ENCODE data around the gene DNM2.

DNM2 gene

DNA sequence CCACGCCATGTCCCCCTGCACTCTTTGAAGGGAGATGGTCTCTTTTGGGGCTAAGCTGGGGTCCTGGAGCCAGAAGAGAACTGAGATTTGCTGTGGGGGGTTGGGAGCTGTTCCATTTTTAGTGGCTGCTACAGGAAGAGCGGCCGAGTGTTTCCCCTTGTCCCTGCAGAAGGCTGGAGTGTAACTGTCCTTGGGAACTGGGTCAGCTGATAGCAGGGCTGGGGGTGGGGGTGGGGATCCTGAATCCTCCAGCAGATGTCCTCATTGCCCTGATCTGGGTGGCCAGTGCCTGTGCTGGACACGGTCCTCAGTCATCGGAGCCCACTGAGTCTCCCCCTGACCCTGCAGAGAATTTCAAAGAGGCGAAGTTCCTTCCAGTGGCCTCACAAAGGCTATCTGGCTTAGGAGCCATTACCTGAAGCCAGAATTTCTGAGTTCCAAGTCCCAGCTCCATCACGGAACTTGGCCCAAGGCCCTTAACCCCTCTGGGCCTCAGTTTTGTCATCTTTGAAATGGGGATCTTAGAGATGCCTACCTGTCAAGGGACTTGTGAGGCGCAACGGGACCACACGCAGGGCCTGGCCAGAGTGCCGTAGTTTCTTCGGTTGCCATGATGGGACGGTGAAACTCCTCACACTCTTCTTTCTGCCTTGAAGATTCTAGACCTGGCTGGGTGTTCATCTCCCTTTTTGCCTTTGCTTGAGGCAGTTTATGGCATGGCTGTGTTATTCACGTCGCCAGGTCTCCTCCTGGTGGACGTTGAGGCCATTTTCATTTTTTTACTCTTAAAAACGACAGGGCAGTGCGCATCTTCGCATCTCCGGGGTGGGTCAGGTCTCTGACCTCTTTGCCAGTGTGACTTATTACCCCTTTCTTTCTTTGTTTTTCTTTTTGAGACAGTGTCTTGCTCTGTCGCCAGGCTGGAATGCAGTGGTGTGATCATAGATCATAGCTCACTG is 51.9 kb downstream of the DNM2 start:
- peaks cover 2% of the 10 kb centered on the region in 2 donors for H3K4me1 ChIP-seq (ENCODE audit: control insufficient read depth in 2 of 2, insufficient read depth in 1 of 2, low read depth in 1 of 2, low read length in 2 of 2)
- H3K4me2 ChIP-seq (ENCODE audit: insufficient read depth, low read length, poor library complexity, severe bottlenecking): no peak overlapping the region
- peak overlapping the region; percentile 75 for H3K18ac ChIP-seq (ENCODE audit: low read length)
- peaks cover 7 to 42% of the 10 kb centered on the region in 2 donors for H3K36me3 ChIP-seq (replicated peaks in 1 of 2; ENCODE audit: control insufficient read depth in 2 of 2, insufficient read depth in 2 of 2, low read length in 2 of 2)
- peaks cover 5% of the 10 kb centered on the region for H3K79me1 ChIP-seq (ENCODE audit: low read depth, low read length)
- H4K8ac ChIP-seq (ENCODE audit: low read depth, low read length): no peak overlapping the region
- no peak overlapping the region for H2AFZ ChIP-seq (ENCODE audit: low read length)
- no peaks in the 10 kb centered on the region for H3K9me3 ChIP-seq (replicated peaks in 1 of 2; ENCODE audit: control insufficient read depth in 2 of 2, insufficient read depth in 1 of 2, low read depth in 1 of 2, low read length in 2 of 2)
- H3K14ac ChIP-seq (ENCODE audit: low read length): no peak overlapping the region
- H3K23ac ChIP-seq (ENCODE audit: low read depth, low read length, poor library complexity): no peak overlapping the region
- DNase-seq (ENCODE audit: low spot score): no peak
- H4K91ac ChIP-seq (ENCODE audit: low read depth, low read length, poor library complexity): no peak overlapping the region
- H2BK5ac ChIP-seq (ENCODE audit: low read length): no peak overlapping the region
- H3K9ac ChIP-seq (ENCODE audit: low read depth, low read length, poor library complexity): peak overlapping the region; percentile 54
- H3K4ac ChIP-seq (ENCODE audit: low read length): no peak overlapping the region
- H3K4me3 ChIP-seq (ENCODE audit: low read length in 2 of 2): no peak overlapping the region
- peak overlapping the region; percentile 6 for H3K27ac ChIP-seq (replicated peaks; ENCODE audit: low read length)
- H3K27me3 ChIP-seq (ENCODE audit: control insufficient read depth in 3 of 3, insufficient read depth in 3 of 3, low read depth in 1 of 3, low read length in 3 of 3): no peaks in the 10 kb centered on the region
- no CpG with 5 or more reads among the region's 21 CpGs for WGBS, 2 donors (ENCODE audit: extremely low coverage in 2 of 2, insufficient read length in 2 of 2, insufficient replicate concordance in 1 of 2)
- no peak overlapping the region for H2BK120ac ChIP-seq (ENCODE audit: low read depth, low read length)
- H2BK12ac ChIP-seq (ENCODE audit: low read length): no peak overlapping the region
- H2BK15ac ChIP-seq (ENCODE audit: low read length): no peak overlapping the region
- no peak overlapping the region for H2AK5ac ChIP-seq (ENCODE audit: low read depth, low read length)

GRCh38 chr19:10773969-10774368 is 56.1 kb downstream of the DNM2 start:
- no peak overlapping the region for H4K91ac ChIP-seq (ENCODE audit: low read depth, low read length, poor library complexity)
- peaks cover 25 to 68% of the 10 kb centered on the region in 2 donors for H3K36me3 ChIP-seq (replicated peaks in 1 of 2; ENCODE audit: control insufficient read depth in 2 of 2, insufficient read depth in 2 of 2, low read length in 2 of 2)
- H3K27me3 ChIP-seq (ENCODE audit: control insufficient read depth in 3 of 3, insufficient read depth in 3 of 3, low read depth in 1 of 3, low read length in 3 of 3): no peaks in the 10 kb centered on the region
- H3K27ac ChIP-seq (replicated peaks; ENCODE audit: low read length): no peak overlapping the region
- no peak overlapping the region for H3K9ac ChIP-seq (ENCODE audit: low read depth, low read length, poor library complexity)
- H2BK15ac ChIP-seq (ENCODE audit: low read length): no peak overlapping the region
- H2BK12ac ChIP-seq (ENCODE audit: low read length): no peak overlapping the region
- peaks cover 2% of the 10 kb centered on the region in 2 donors for H3K4me1 ChIP-seq (ENCODE audit: control insufficient read depth in 2 of 2, insufficient read depth in 1 of 2, low read depth in 1 of 2, low read length in 2 of 2)
- no peak for DNase-seq (ENCODE audit: low spot score)
- H2BK5ac ChIP-seq (ENCODE audit: low read length): no peak overlapping the region
- H3K23ac ChIP-seq (ENCODE audit: low read depth, low read length, poor library complexity): no peak overlapping the region
- WGBS, 2 donors (ENCODE audit: extremely low coverage in 2 of 2, insufficient read length in 2 of 2, insufficient replicate concordance in 1 of 2): no CpG with 5 or more reads among the region's 3 CpGs
- no peak overlapping the region for H3K4ac ChIP-seq (ENCODE audit: low read length)
- H3K18ac ChIP-seq (ENCODE audit: low read length): no peak overlapping the region
- H4K8ac ChIP-seq (ENCODE audit: low read depth, low read length): no peak overlapping the region
- no peak overlapping the region for H3K4me3 ChIP-seq (ENCODE audit: low read length in 2 of 2)
- no peak overlapping the region for H3K14ac ChIP-seq (ENCODE audit: low read length)
- H3K9me3 ChIP-seq (replicated peaks in 1 of 2; ENCODE audit: control insufficient read depth in 2 of 2, insufficient read depth in 1 of 2, low read depth in 1 of 2, low read length in 2 of 2): no peaks in the 10 kb centered on the region
- H3K79me1 ChIP-seq (ENCODE audit: low read depth, low read length): no peaks in the 10 kb centered on the region
- H2AK5ac ChIP-seq (ENCODE audit: low read depth, low read length): no peak overlapping the region
- no peak overlapping the region for H2BK120ac ChIP-seq (ENCODE audit: low read depth, low read length)
- no peak overlapping the region for H2AFZ ChIP-seq (ENCODE audit: low read length)
- H3K4me2 ChIP-seq (ENCODE audit: insufficient read depth, low read length, poor library complexity, severe bottlenecking): no peak overlapping the region

DNA sequence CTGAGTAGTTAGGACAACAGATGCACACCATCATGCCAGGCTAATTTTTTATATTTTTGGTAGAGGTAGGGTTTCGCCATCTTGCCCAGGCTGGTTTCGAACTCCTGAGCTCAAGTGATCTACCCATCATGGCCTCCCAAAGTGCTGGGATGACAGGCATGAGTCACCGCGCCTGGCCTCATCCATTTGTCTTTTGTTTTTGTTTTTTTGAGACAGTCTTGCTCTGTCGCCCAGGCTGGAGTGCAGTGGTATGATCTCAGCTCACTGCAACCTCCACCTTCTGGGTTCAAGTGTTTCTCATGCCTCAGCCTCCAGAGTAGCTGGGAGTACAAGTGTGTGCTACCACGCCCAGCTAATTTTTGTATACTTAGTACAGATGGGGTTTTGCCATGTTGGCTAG is 57.0 kb downstream of the DNM2 start:
- H4K8ac ChIP-seq (ENCODE audit: low read depth, low read length): no peak overlapping the region
- WGBS, 2 donors (ENCODE audit: extremely low coverage in 2 of 2, insufficient read length in 2 of 2, insufficient replicate concordance in 1 of 2): no CpG with 5 or more reads among the region's 6 CpGs
- H3K36me3 ChIP-seq (replicated peaks in 1 of 2; ENCODE audit: control insufficient read depth in 2 of 2, insufficient read depth in 2 of 2, low read length in 2 of 2): peaks cover 25 to 74% of the 10 kb centered on the region in 2 donors
- H2BK5ac ChIP-seq (ENCODE audit: low read length): no peak overlapping the region
- no peak overlapping the region for H2AFZ ChIP-seq (ENCODE audit: low read length)
- H3K4ac ChIP-seq (ENCODE audit: low read length): no peak overlapping the region
- no peaks in the 10 kb centered on the region for H3K9me3 ChIP-seq (replicated peaks in 1 of 2; ENCODE audit: control insufficient read depth in 2 of 2, insufficient read depth in 1 of 2, low read depth in 1 of 2, low read length in 2 of 2)
- H2BK12ac ChIP-seq (ENCODE audit: low read length): no peak overlapping the region
- no peak overlapping the region for H3K4me2 ChIP-seq (ENCODE audit: insufficient read depth, low read length, poor library complexity, severe bottlenecking)
- H3K9ac ChIP-seq (ENCODE audit: low read depth, low read length, poor library complexity): no peak overlapping the region
- DNase-seq (ENCODE audit: low spot score): no peak
- peaks cover 1 to 2% of the 10 kb centered on the region in 2 donors for H3K4me1 ChIP-seq (ENCODE audit: control insufficient read depth in 2 of 2, insufficient read depth in 1 of 2, low read depth in 1 of 2, low read length in 2 of 2)
- no peak overlapping the region for H2AK5ac ChIP-seq (ENCODE audit: low read depth, low read length)
- H3K4me3 ChIP-seq (ENCODE audit: low read length in 2 of 2): no peak overlapping the region
- no peak overlapping the region for H4K91ac ChIP-seq (ENCODE audit: low read depth, low read length, poor library complexity)
- H3K14ac ChIP-seq (ENCODE audit: low read length): no peak overlapping the region
- no peaks in the 10 kb centered on the region for H3K27me3 ChIP-seq (ENCODE audit: control insufficient read depth in 3 of 3, insufficient read depth in 3 of 3, low read depth in 1 of 3, low read length in 3 of 3)
- no peaks in the 10 kb centered on the region for H3K79me1 ChIP-seq (ENCODE audit: low read depth, low read length)
- H2BK120ac ChIP-seq (ENCODE audit: low read depth, low read length): no peak overlapping the region
- no peak overlapping the region for H3K23ac ChIP-seq (ENCODE audit: low read depth, low read length, poor library complexity)
- no peak overlapping the region for H3K18ac ChIP-seq (ENCODE audit: low read length)
- H3K27ac ChIP-seq (replicated peaks; ENCODE audit: low read length): no peak overlapping the region
- H2BK15ac ChIP-seq (ENCODE audit: low read length): no peak overlapping the region

GRCh38 chr19:10776900-10777650 is 59.2 kb downstream of the DNM2 start:
- Histone ChIP-seq H3K4me2 (ENCODE audit: insufficient read depth, low read length, poor library complexity, severe bottlenecking) (no peak overlapping the region), H3K4me1 (ENCODE audit: control insufficient read depth in 2 of 2, insufficient read depth in 1 of 2, low read depth in 1 of 2, low read length in 2 of 2) (no peaks in the 10 kb centered on the region), H2BK120ac (ENCODE audit: low read depth, low read length) (no peak overlapping the region), H3K36me3 (replicated peaks in 1 of 2; ENCODE audit: control insufficient read depth in 2 of 2, insufficient read depth in 2 of 2, low read length in 2 of 2) (peaks cover 39 to 89% of the 10 kb centered on the region in 2 donors), H4K91ac (ENCODE audit: low read depth, low read length, poor library complexity) (no peak overlapping the region), H3K4ac (ENCODE audit: low read length) (no peak overlapping the region), H3K9me3 (replicated peaks in 1 of 2; ENCODE audit: control insufficient read depth in 2 of 2, insufficient read depth in 1 of 2, low read depth in 1 of 2, low read length in 2 of 2) (no peaks in the 10 kb centered on the region), H3K23ac (ENCODE audit: low read depth, low read length, poor library complexity) (peak overlapping the region; percentile 0), H2AFZ (ENCODE audit: low read length) (no peak overlapping the region), H3K18ac (ENCODE audit: low read length) (no peak overlapping the region), H3K14ac (ENCODE audit: low read length) (no peak overlapping the region), H4K8ac (ENCODE audit: low read depth, low read length) (no peak overlapping the region), H3K27ac (replicated peaks; ENCODE audit: low read length) (no peak overlapping the region), H2BK12ac (ENCODE audit: low read length) (no peak overlapping the region), H3K9ac (ENCODE audit: low read depth, low read length, poor library complexity) (no peak overlapping the region), H3K4me3 (ENCODE audit: low read length in 2 of 2) (no peak overlapping the region), H3K27me3 (ENCODE audit: control insufficient read depth in 3 of 3, insufficient read depth in 3 of 3, low read depth in 1 of 3, low read length in 3 of 3) (no peaks in the 10 kb centered on the region), H3K79me1 (ENCODE audit: low read depth, low read length) (no peaks in the 10 kb centered on the region), H2BK5ac (ENCODE audit: low read length) (no peak overlapping the region), H2AK5ac (ENCODE audit: low read depth, low read length) (no peak overlapping the region), H2BK15ac (ENCODE audit: low read length) (no peak overlapping the region)
- WGBS, 2 donors (ENCODE audit: extremely low coverage in 2 of 2, insufficient read length in 2 of 2, insufficient replicate concordance in 1 of 2): no CpG with 5 or more reads among the region's 14 CpGs
- DNase-seq (ENCODE audit: low spot score): no peak

Measured in neuronal stem cell (in vitro differentiated cells).